HUES64 (cell line): ENCODE results near the gene ATF6B.

Experiments used
- H3K27ac ChIP-seq: 2 replicates; pipeline ENCODE4 v1.7.0; 2013; ENCODE audit warnings: low read depth, low read length, inconsistent platforms
- H3K27me3 ChIP-seq: 2 replicates; pipeline ENCODE4 v1.6.1; 2013; ENCODE audit warnings: mild to moderate bottlenecking, low read length; ENCODE audit not compliant: insufficient read depth
- H3K36me3 ChIP-seq: 2 replicates; pipeline ENCODE4 v1.6.1; 2013; ENCODE audit warnings: mild to moderate bottlenecking, low read length; ENCODE audit not compliant: insufficient read depth
- H3K4me1 ChIP-seq: 2 replicates; pipeline ENCODE4 v1.6.1; 2013; ENCODE audit warnings: mild to moderate bottlenecking, low read length, moderate library complexity; ENCODE audit not compliant: insufficient read depth
- H3K4me3 ChIP-seq: 2 replicates; pipeline ENCODE4 v1.5.1; 2013; ENCODE audit warnings: mild to moderate bottlenecking, low read length, moderate library complexity
- H3K9ac ChIP-seq: 2 replicates; pipeline ENCODE4 v1.6.1; 2013; ENCODE audit warnings: mild to moderate bottlenecking, low read depth, low read length
- H3K9me3 ChIP-seq: 2 replicates; pipeline ENCODE4 v1.6.1; 2013; ENCODE audit warnings: low read depth, low read length; ENCODE audit not compliant: insufficient read depth
- WGBS: fragments of 150-250, 120-280 bp; methylation state at CpG from one replicate; pipeline ENCODE4 v1.1.7; 2013; ENCODE audit warnings: missing lambda C conversion rate; 5-methylcytosine and 5-hydroxymethylcytosine counted together

ATF6B gene

DNA sequence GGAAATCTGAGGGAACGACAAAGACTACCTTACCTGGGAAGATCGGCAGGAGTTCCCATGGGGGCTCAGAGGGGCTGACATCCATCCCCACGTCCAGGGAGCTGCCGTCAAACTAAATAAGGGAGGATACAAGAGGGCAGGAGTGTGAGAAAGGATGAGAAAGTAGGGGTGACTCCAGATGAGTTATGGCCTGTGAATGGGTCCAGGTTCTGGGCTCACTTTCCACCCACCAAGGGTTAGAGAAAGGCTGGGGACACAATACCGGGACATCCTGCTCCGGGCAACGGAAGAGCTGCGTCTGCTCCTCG is 683 bp downstream of the ATF6B start:
- peak overlapping the region; percentile 96; the same call in 1 of the 2 replicates for H3K27ac ChIP-seq
- peak overlapping the region; percentile 97 for H3K9ac ChIP-seq
- WGBS: 20% methylated on average over 9 of the region's 9 CpGs
- peaks cover 6% of the 10 kb centered on the region; the same call in 1 of the 2 replicates for H3K4me1 ChIP-seq
- H3K4me3 ChIP-seq: peak overlapping the region; percentile 96
- H3K9me3 ChIP-seq: no peaks in the 10 kb centered on the region
- no peaks in the 10 kb centered on the region for H3K27me3 ChIP-seq
- H3K36me3 ChIP-seq: peaks cover 22% of the 10 kb centered on the region

DNA sequence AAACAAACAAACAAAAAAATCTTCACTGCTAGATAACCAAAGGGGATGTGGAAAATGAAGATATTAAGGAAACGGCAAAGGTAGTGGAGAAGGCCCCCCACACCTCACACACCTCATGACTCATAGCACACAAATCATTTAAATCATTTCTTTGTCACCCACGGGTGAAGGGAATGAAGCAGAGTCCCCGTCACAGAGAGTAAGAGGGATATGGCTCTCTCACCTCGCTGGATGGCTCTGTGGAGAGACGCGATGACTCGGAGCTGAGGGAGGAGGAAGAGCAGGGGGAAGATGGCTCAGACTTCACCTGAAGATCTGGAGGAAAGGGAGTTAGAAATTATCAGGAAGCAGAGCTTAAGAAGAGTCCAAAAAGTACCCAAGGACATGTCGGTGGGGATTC is 1.2 kb downstream of the ATF6B start:
- no peak overlapping the region for H3K27ac ChIP-seq
- 83% methylated on average over 7 of the region's 8 CpGs for WGBS
- H3K4me1 ChIP-seq: peaks cover 6% of the 10 kb centered on the region; the same call in 1 of the 2 replicates
- H3K9ac ChIP-seq: peak overlapping the region; percentile 97; the same call in 1 of the 2 replicates
- peak overlapping the region; percentile 96 for H3K4me3 ChIP-seq
- no peaks in the 10 kb centered on the region for H3K9me3 ChIP-seq
- no peaks in the 10 kb centered on the region for H3K27me3 ChIP-seq
- peaks cover 25% of the 10 kb centered on the region for H3K36me3 ChIP-seq

DNA sequence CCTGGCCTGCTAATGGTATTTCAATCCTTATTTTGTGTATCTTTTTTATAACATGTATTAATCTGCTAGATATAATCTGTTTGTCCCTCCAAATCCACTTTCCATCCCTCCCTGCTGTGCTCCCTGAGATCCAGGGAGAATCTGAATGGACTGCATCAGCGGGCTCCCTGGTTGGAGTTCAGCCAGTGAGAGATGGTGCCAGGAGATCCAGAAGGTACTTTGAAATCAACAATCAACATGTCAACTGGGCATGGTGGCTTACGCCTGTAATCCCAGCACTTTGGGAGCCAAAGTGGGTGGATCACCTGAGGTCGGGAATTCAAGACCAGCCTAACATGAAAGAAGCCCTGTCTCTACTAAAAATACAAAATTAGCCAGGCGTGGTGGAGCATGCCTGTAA is 4.4 kb downstream of the ATF6B start:
- Histone ChIP-seq H3K4me1 (peaks cover 6% of the 10 kb centered on the region; the same call in 1 of the 2 replicates), H3K4me3 (no peak overlapping the region), H3K27me3 (no peaks in the 10 kb centered on the region), H3K9ac (no peak overlapping the region), H3K36me3 (peaks cover 41% of the 10 kb centered on the region), H3K27ac (no peak overlapping the region), H3K9me3 (no peaks in the 10 kb centered on the region)
- WGBS: 94% methylated on average over 4 of the region's 4 CpGs

DNA sequence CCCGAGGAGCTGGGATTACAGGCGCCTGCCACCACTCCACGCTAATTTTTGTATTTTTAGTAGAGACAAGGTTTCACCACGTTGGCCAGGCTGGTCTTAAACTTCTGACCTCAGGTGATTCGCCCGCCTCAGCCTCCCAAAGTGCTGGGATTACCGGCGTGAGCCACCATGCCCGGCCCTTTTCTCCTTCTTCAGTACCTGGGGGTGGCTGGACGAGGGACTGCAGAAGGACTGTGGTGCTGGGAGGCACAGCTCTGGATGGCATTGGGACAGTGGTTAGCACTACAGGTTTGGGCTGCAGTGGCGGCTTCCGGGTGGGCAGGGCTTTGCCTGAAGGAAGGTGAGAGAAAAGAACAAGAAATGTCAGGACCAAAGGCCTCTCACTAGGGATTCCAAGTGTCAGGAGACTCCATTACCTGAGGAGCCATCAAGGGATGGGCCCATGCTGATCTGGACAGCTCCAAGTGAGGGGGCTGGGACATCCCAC is 7.4 kb downstream of the ATF6B start:
- WGBS: 92% methylated on average over 12 of the region's 12 CpGs
- no peaks in the 10 kb centered on the region for H3K4me1 ChIP-seq
- H3K27me3 ChIP-seq: no peaks in the 10 kb centered on the region
- no peak overlapping the region for H3K27ac ChIP-seq
- no peak overlapping the region for H3K4me3 ChIP-seq
- no peaks in the 10 kb centered on the region for H3K9me3 ChIP-seq
- peaks cover 58% of the 10 kb centered on the region for H3K36me3 ChIP-seq
- no peak overlapping the region for H3K9ac ChIP-seq

DNA sequence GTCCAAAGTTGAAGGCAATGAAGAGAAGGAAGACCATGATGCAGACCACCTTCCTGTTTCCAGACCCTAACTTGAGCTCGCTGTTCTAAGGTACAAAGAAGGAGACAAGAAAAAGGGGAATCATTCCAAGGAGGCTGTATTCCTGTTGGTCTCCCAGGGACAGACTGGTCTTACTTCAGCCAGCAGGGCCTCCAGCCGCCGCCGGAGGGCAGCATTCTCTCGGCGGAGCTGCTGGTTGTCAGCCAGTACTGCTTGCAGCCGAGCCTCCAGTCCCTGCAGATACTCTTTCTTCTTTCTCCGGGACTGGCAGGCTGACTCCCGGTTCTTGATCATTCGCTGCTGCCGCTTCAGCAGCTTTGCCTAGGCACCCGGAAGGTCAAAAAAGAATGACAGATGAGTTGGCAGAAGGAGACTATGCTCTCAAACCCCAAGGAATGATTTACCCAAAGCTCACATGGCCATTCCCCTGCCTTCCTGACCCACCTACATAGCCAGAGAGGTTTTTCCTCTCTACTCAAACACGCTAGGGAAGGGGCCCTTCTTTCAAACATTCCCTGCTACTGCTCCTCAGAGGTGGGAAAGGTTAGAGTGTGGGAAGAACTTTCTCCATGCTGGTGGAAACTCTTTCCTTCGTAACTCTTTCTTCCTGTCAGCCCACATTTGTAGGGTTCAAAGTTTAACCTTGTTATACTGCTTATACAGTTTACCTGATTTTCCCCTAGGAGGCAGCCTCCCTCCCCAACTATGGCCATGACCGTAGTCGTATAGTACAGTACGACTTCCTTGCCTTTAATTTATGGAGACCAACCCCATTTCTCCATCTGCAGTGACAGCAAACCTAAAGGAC is 9.0 kb downstream of the ATF6B start:
- Histone ChIP-seq H3K36me3 (peaks cover 52% of the 10 kb centered on the region), H3K9ac (no peak overlapping the region), H3K4me1 (no peaks in the 10 kb centered on the region), H3K4me3 (no peak overlapping the region), H3K9me3 (no peaks in the 10 kb centered on the region), H3K27ac (no peak overlapping the region), H3K27me3 (no peaks in the 10 kb centered on the region)
- WGBS: 36% methylated on average over 17 of the region's 17 CpGs

DNA sequence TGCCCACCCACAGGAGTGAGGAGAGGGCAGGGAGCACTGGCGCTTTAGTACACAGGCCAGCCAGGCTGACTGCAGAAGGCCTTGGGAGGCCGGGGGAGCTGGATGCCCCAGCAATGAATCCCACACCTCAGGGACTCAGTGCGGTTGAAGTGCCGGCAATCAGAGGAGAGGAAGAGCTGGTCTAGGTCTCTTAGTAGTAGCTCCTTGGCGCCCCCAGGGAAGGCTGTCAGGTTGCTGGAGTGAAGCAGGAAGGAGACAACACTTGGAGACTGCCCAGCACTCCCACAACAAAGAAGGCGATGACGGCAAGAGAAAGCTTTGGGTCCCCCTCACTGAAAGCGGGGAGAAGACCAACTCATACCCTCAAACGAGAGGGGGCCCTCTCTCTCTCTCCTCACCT is 10.6 kb downstream of the ATF6B start:
- Histone ChIP-seq H3K36me3 (peaks cover 52% of the 10 kb centered on the region), H3K9me3 (no peaks in the 10 kb centered on the region), H3K4me3 (no peak overlapping the region), H3K4me1 (no peaks in the 10 kb centered on the region), H3K27me3 (no peaks in the 10 kb centered on the region), H3K27ac (no peak overlapping the region), H3K9ac (no peak overlapping the region)
- WGBS: 92% methylated on average over 9 of the region's 9 CpGs

DNA sequence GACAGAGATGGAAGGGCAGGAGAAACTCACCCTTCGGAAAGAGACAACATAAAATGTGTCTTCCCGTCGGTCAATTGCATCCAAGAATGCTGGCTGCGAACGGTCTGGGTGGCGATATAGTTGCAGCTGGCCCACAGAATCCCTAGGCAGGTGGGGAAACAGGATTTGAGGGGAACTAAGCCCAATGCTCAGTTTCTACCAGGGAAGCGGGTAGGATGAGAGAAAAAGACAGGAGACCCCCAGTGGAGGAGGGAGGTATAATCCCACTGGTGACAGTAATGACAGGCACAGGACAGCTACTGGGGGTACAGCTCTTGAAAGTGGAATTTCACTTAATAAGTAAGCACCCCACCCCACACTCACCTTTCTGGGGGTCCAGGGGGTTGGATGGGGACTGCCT is 11.4 kb downstream of the ATF6B start:
- no peaks in the 10 kb centered on the region for H3K4me1 ChIP-seq
- no peaks in the 10 kb centered on the region for H3K27me3 ChIP-seq
- H3K36me3 ChIP-seq: peaks cover 49% of the 10 kb centered on the region
- H3K9me3 ChIP-seq: no peaks in the 10 kb centered on the region
- H3K9ac ChIP-seq: no peak overlapping the region
- WGBS: 91% methylated on average over 7 of the region's 7 CpGs
- no peak overlapping the region for H3K27ac ChIP-seq
- no peak overlapping the region for H3K4me3 ChIP-seq

DNA sequence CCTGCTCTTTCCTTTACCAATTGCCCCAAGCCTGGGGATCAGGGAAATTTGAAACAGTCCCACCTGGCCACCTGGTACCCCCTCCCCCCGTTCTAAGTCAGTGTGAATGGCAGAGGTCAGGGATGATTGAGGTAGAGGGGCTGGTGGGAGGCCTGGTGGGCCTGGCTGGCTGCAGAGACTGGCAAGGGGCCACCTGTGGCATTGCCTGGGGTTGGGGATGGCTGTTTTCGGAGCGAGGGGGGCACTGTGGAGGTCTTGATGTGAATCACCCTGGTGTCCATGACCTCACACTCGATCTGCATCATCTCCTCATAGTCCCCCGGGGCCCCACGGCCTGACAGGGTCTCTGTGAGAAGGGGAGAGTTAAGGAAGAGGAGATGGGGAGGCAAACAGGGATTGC is 12.4 kb downstream of the ATF6B start:
- H3K27me3 ChIP-seq: no peaks in the 10 kb centered on the region
- no peaks in the 10 kb centered on the region for H3K9me3 ChIP-seq
- no peak overlapping the region for H3K27ac ChIP-seq
- 98% methylated on average over 6 of the region's 6 CpGs for WGBS
- H3K9ac ChIP-seq: no peak overlapping the region
- H3K4me1 ChIP-seq: no peaks in the 10 kb centered on the region
- no peak overlapping the region for H3K4me3 ChIP-seq
- H3K36me3 ChIP-seq: peaks cover 42% of the 10 kb centered on the region

DNA sequence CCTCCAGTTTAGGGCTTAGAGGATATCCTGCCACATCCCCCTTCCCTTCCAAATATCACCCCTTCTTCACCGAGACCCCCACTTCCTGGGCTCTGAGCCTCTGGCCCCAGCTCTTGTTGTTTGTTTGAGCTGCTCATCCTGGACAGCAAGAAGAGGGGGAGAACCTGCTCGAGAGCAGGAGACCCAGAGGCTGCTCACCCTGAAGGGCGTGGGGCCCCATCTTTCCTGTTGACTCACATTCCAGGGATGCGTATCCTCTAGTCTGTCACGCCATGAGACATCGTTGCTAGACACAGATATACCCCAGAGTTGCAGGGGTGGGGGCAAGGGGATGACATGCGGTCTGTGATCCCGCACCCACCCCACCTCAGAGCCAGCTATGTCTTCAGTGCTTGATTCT is 13.2 kb downstream of the ATF6B start:
- WGBS: 94% methylated on average over 8 of the region's 8 CpGs
- Histone ChIP-seq H3K4me3 (no peak overlapping the region), H3K36me3 (peaks cover 38% of the 10 kb centered on the region), H3K9ac (no peak overlapping the region), H3K4me1 (no peaks in the 10 kb centered on the region), H3K27ac (no peak overlapping the region), H3K9me3 (no peaks in the 10 kb centered on the region), H3K27me3 (no peaks in the 10 kb centered on the region)

DNA sequence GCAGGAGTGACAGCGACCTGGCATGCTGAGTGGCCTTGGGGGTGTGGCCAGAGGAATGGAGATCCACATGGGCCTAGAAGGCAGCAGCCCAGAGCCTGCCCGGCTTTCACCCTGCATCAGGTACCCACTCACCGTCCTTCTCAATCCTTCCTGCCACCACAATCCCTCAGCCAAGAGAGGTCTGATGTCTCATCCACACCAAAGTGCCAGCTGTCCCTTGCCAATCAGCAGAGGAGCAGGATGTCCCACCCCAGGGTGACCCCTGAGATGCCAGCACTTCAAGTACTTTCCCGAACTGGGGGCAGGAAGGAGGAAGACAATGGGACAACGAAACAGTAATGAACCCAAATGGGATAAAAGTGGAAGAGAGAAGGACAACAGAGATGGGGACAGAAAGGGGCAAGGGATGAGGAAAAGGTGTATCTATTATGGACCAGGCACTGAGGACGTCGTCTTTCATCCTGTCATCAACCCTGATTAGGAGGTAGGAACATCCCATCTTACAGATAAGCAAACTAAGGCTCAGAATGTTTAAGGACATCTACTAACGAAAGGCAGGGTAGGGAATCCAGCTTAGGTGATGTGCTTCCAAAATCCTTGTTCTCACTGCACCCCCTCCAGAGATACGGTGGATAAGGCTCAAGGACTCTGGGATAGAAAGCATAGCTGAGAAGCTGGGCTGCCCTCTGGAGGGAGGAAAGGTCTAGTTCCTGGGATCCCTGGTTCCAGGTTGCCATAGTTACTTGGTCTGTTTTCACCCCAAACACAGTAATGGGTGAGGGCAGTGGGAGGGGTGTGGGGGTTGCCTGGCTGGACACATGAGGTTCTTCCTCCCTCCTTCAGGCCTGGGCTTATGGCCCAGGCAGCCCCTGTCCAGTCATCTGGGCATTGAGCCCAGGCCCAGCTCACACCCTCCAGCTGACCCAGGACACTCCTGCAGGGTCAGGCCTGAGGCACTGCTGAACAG is 14.4 kb downstream of the ATF6B start:
- 88% methylated on average over 9 of the region's 9 CpGs for WGBS
- Histone ChIP-seq H3K9me3 (no peaks in the 10 kb centered on the region), H3K27me3 (peaks cover 6% of the 10 kb centered on the region), H3K9ac (peak overlapping the region; percentile 56), H3K4me1 (peaks cover 4% of the 10 kb centered on the region; the same call in 1 of the 2 replicates), H3K36me3 (peaks cover 33% of the 10 kb centered on the region), H3K4me3 (no peak overlapping the region), H3K27ac (no peak overlapping the region)

DNA sequence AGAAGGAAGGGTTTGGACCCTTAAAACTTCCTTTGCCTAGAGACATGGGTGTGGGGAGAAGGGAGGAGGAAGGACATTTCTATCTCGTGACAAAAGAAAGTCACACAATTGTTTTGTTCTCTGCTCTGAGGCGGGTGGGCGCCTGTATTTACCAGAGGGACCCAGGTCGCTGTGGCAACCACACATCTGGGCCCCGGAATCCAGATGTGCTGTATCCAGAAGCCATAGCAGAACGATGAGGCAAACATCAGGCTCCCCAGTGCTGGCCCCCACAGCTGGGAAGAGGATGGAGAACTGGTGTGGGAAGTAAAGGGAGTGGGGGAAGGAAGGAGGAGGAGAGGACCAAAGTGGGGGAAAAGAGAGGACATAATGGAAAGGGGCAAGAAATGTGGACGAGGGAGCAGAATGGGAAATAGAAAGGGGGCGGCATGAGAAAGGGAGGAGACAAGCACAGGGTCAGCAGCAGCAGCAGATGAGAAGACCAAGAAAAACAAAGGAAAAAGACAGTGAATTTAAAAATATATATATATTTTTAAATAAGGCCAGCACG is 15.5 kb downstream of the ATF6B start:
- Histone ChIP-seq H3K27me3 (peaks cover 12% of the 10 kb centered on the region), H3K9ac (no peak overlapping the region), H3K36me3 (peaks cover 24% of the 10 kb centered on the region), H3K27ac (no peak overlapping the region), H3K9me3 (no peaks in the 10 kb centered on the region), H3K4me1 (peaks cover 12% of the 10 kb centered on the region), H3K4me3 (no peak overlapping the region)
- WGBS: 89% methylated on average over 9 of the region's 9 CpGs
